Measurements from ENCODE around the gene TMTC2.

The TMTC2 gene

DNA sequence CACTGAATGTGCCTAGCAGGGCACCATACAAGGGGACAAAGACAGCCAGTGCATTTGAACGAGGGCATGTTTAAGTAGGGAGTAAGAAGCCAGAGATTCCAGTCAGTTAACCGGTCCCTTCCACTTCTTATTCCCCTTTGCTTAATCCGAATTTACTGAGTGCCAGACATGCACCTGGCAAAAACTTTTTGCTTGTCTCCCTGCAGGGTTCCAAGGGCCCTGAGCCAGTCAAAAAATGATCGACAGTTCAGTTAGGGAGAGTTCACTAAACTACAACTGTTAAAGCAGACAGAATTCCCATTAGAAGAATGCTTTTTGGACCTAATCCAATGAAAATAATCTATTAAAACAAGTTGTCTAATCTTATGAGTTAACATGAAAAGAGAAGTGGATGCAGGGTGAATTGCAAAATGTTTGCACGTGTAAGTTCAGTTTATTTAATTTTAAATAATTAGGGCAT is 193.8 kb downstream of the TMTC2 start:
- DNase-seq: no peak
- H3K27ac ChIP-seq: no peak overlapping the region
- TF ChIP-seq, protein P1, sequence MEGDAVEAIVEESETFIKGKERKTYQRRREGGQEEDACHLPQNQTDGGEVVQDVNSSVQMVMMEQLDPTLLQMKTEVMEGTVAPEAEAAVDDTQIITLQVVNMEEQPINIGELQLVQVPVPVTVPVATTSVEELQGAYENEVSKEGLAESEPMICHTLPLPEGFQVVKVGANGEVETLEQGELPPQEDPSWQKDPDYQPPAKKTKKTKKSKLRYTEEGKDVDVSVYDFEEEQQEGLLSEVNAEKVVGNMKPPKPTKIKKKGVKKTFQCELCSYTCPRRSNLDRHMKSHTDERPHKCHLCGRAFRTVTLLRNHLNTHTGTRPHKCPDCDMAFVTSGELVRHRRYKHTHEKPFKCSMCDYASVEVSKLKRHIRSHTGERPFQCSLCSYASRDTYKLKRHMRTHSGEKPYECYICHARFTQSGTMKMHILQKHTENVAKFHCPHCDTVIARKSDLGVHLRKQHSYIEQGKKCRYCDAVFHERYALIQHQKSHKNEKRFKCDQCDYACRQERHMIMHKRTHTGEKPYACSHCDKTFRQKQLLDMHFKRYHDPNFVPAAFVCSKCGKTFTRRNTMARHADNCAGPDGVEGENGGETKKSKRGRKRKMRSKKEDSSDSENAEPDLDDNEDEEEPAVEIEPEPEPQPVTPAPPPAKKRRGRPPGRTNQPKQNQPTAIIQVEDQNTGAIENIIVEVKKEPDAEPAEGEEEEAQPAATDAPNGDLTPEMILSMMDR (IDR thresholded peaks at IDR 0.05; ENCODE audit: low read depth, low read length, missing control alignments): no peak
- no peaks in the 10 kb centered on the region for H3K27me3 ChIP-seq (replicated peaks)
- no peak overlapping the region for H3K4me3 ChIP-seq (ENCODE audit: low read depth, low read length)
- in situ Hi-C loops (cut with HindIII; ENCODE audit: low pct_ligation_motif_present, low sequenced_read_pairs): no loop called here
- H3K36me3 ChIP-seq (replicated peaks): no peaks in the 10 kb centered on the region

DNA sequence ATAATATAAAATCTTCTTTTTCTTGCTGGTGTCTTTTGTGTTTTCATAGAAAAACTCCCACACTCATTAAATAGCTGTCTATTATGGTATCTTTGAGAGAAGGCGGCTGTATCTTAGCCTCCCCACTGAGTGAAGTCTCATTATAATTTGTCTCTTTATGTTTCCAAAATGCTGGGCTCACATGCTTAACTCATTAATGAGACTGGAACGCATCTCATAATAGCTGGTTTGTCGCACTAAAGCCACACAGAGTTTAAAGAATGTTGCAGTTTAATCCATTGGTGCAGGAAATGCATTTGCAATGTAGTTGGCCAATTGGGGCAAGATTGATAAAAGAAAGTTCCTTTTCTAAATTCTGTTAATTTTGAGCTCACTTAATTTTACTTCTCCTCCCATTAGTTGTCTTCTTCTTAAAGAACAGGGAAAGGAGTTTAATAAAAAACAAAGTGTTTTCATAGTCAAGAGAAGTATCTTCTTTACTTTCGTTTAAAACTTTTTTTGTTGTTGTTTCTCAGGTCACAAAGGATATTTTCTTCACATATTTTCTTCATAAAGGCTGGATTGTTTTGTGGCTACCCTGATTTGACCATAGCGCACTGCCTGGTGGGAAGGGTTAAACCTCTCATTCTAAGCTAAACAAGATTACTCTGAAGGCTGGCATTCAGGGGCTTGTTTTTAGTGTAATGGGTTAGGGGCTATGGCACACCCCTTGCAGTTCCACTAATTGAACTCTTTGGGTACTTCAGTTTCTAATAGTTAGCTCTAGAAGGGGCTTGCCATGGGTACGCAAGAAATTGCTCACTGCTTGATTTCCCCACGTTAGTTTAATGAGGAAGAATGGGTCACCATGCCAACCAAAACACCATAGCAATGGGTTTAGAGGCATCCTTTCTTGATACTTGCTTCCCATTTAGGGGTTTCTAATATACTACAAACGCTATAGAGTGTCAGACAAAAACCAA is 197.0 kb downstream of the TMTC2 start:
- H3K27me3 ChIP-seq (replicated peaks): no peaks in the 10 kb centered on the region
- H3K4me3 ChIP-seq (ENCODE audit: low read depth, low read length): no peak overlapping the region
- in situ Hi-C loops (cut with HindIII; ENCODE audit: low pct_ligation_motif_present, low sequenced_read_pairs): no loop called here
- no peak for DNase-seq
- H3K36me3 ChIP-seq (replicated peaks): no peaks in the 10 kb centered on the region
- no peak overlapping the region for H3K27ac ChIP-seq
- TF ChIP-seq, protein P1 (IDR thresholded peaks at IDR 0.05; ENCODE audit: low read depth, low read length, missing control alignments): no peak

DNA sequence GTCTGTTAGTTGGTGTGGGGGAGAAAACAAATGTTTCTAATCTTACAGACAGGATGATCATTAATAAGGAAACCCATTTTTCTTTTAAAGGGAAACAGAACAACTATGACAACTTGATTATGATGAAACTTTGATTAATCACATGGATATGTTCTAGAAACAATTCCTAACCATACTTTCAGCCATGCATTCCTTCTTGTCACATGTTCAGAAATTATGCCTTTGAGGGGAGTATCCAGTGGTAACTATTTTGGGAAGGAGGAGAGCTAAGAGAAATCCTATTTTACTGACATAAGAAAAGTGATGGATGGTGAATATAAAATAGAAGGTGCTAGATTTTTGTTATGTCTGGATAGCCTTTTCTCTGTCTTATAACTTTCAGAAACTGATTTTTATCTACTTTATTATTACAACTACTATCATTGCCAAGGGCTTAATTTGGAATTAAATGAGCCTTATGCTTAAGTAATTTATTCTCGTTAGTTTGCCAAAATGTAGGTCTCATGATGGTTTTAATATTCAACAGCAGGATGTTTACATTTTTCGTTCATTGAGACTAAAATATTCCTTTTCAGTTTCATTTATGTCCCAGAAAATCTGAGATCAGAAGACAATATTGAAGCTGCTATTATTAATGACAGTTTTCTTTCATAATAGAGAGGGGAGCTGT is 200.1 kb downstream of the TMTC2 start:
- DNase-seq: no peak
- Histone ChIP-seq H3K27me3 (replicated peaks) (no peaks in the 10 kb centered on the region), H3K4me3 (ENCODE audit: low read depth, low read length) (no peak overlapping the region), H3K36me3 (replicated peaks) (no peaks in the 10 kb centered on the region), H3K27ac (no peak overlapping the region)
- in situ Hi-C loops (cut with HindIII; ENCODE audit: low pct_ligation_motif_present, low sequenced_read_pairs): no loop called here
- TF ChIP-seq, protein P1 (IDR thresholded peaks at IDR 0.05; ENCODE audit: low read depth, low read length, missing control alignments): no peak

DNA sequence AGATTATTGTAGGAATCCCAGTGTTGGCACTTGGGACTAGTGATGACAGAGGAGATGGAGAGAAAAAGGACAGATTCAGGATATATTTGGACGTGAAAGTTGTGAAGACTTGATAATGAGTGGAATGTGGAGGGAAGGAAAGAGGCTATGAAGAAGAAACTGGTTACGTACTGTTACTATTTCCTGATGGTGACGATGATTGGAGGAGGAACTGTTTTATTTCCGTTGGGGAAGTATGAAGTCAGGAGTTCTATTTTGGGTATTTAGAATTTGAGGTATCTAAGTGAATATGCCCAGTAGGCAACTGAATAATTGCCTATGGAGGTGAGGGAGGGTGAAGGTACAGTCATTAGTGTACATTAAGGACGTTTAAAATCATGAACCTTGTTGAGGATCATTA is 207.2 kb downstream of the TMTC2 start:
- in situ Hi-C loops (cut with HindIII; ENCODE audit: low pct_ligation_motif_present, low sequenced_read_pairs): no loop called here
- Histone ChIP-seq H3K36me3 (replicated peaks) (no peaks in the 10 kb centered on the region), H3K27me3 (replicated peaks) (no peaks in the 10 kb centered on the region), H3K4me3 (ENCODE audit: low read depth, low read length) (no peak overlapping the region), H3K27ac (no peak overlapping the region)
- DNase-seq: no peak
- TF ChIP-seq, protein P1 (IDR thresholded peaks at IDR 0.05; ENCODE audit: low read depth, low read length, missing control alignments): no peak

DNA sequence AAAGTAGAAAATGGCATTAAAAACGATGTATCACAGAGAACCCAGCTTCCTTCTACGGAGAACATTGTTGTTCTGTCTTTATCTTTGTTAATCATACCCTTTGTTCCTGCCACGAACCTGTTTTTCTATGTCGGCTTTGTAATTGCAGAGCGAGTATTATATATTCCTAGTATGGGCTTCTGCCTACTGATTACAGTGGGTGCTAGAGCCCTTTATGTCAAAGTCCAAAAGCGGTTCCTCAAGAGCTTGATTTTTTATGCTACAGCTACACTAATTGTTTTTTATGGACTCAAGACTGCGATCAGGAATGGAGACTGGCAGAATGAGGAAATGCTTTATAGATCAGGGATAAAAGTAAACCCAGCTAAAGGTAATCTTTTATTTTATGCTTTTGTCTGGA is 209.6 kb downstream of the TMTC2 start:
- Histone ChIP-seq H3K36me3 (replicated peaks) (no peaks in the 10 kb centered on the region), H3K4me3 (ENCODE audit: low read depth, low read length) (no peak overlapping the region), H3K27ac (no peak overlapping the region), H3K27me3 (replicated peaks) (no peaks in the 10 kb centered on the region)
- TF ChIP-seq, protein P1 (IDR thresholded peaks at IDR 0.05; ENCODE audit: low read depth, low read length, missing control alignments): no peak
- DNase-seq: no peak
- in situ Hi-C loops (cut with HindIII; ENCODE audit: low pct_ligation_motif_present, low sequenced_read_pairs): no loop called here
